Aorta (tissue), 5 donors: ENCODE data around the gene ANO6. TPM values are rescaled to one million over a fixed set of nuclear protein-coding genes. Genes with fewer than 3 reads are reported as not detected.
A peak's percentile ranks its signal among the peaks of the same experiment; 100 is the strongest.

Source experiments
- ATAC-seq: fragments of 200-7000 bp; cut with Tn5 transposase; one replicate; pipeline ENCODE4 v1.9.1; 2022; ENCODE audit warnings: moderate library complexity; ENCODE audit not compliant: low FRiP score
- DNase-seq, 2 donors: peaks; one replicate each; pipeline ENCODE4 v3.0.0-alpha.2; 2020
- H3K27ac ChIP-seq, 2 donors: one replicate each; pipeline ENCODE4 v1.5.1; 2013; ENCODE audit warnings: low read length in 2 of 2, mild to moderate bottlenecking in 2 of 2, moderate library complexity in 2 of 2, control low read depth in 1 of 2, inconsistent platforms in 1 of 2, low read depth in 1 of 2
- H3K27me3 ChIP-seq, 2 donors: one replicate each; pipeline ENCODE4 v1.6.1; 2013; ENCODE audit warnings: control low read depth in 1 of 2, low read length in 1 of 2, mild to moderate bottlenecking in 1 of 2, moderate library complexity in 1 of 2; ENCODE audit not compliant: insufficient read depth in 2 of 2, control insufficient read depth in 1 of 2
- H3K36me3 ChIP-seq, 2 donors: one replicate each; pipeline ENCODE4 v1.6.1; 2013; ENCODE audit warnings: control low read depth in 1 of 2, low read length in 1 of 2, mild to moderate bottlenecking in 1 of 2; ENCODE audit not compliant: insufficient read depth in 2 of 2, control insufficient read depth in 1 of 2
- H3K4me1 ChIP-seq, 2 donors: one replicate each; pipeline ENCODE4 v1.6.1; 2013; ENCODE audit warnings: low read length in 2 of 2, control low read depth in 1 of 2, mild to moderate bottlenecking in 1 of 2, moderate library complexity in 1 of 2; ENCODE audit not compliant: insufficient read depth in 2 of 2, control insufficient read depth in 1 of 2
- H3K4me3 ChIP-seq, 2 donors: one replicate each; pipeline ENCODE4 v1.5.1; 2013; ENCODE audit warnings: low read length in 2 of 2, control low read depth in 1 of 2, mild to moderate bottlenecking in 1 of 2
- H3K9me3 ChIP-seq: one replicate; pipeline ENCODE4 v1.6.1; 2013; ENCODE audit warnings: mild to moderate bottlenecking, low read length; ENCODE audit not compliant: control insufficient read depth
- WGBS, 2 donors: extraction: QIAGEN DNeasy Blood & Tissue Kit; methylation state at CpG; one replicate each; pipeline ENCODE4 v1.1.7; 2013; 5-methylcytosine and 5-hydroxymethylcytosine counted together
- intact Hi-C, 2 donors: fragments of 100-400 bp; cut with DNase I; formaldehyde crosslinking; loops; one replicate each; pipeline versions ENCODE4 v1.14.2 to v1.15.0; 2022
- polyA plus RNA-seq, 2 donors: library from polyadenylated mRNA; stranded (reverse); fragments of 200-250 nt; gene quantifications; one replicate each; pipeline ENCODE4 v1.2.3, GENCODE V29; 2013
- total RNA-seq, 2 donors: library from RNA; stranded (reverse); fragmentation: NEBNext Ultra II Directional; extraction: Animal tissue kit (Norgen Biotek cat#: 25700); gene quantifications; one replicate each; pipeline ENCODE4 v1.2.1, GENCODE V29; 2021
- donor health status: healthy with polysubstance abuse.
- donor health status: Bipolar disorder and iron deficiency.
- donor health status: DM: no; HTN: no; CAD: no.
- donor health status: DM: no; HTN: no; CAD: no.
- donor health status: DM: yes; HTN: yes; CAD: no.

ANO6 gene
- total and polyA plus RNA-seq, 4 donors, result 16.0 to 129 (median 64.6) TPM

DNA sequence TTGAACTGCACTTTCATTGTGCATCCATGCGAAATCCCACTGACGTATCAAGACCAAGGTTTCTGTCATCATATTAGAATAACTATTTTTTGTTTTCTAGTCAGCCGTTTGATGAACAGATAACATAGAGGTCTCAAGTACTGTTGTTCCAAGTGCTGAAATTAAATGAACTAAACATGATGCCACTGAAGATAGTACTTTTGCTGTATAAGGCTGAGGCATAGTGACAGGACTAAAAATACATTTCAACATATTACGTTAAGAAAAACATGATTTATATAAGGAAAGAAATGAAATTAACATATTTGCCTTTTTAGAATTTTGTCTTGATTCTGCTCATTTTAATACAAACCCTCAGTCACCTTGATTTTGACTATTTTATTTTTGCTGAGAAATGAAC is 82.2 kb downstream of the ANO6 start:
- peak overlapping the region in 1 of 2 donors; percentile 49 for H3K27ac ChIP-seq
- no peak overlapping the region for H3K4me3 ChIP-seq
- intact Hi-C loops, result loop anchor here in 1 of 2 donors (10.0 kb wide), 1 partner anchor 427 kb away; the partner anchor contains the start of gene ARID2
- peaks cover 1 to 6% of the 10 kb centered on the region in 2 donors for H3K4me1 ChIP-seq
- H3K9me3 ChIP-seq, result no peaks in the 10 kb centered on the region
- H3K36me3 ChIP-seq, result no peaks in the 10 kb centered on the region
- no peak for ATAC-seq
- DNase-seq, result no peak
- WGBS, 2 donors, result 29 to 33% methylated on average over 4 of the region's 4 CpGs
- no peaks in the 10 kb centered on the region for H3K27me3 ChIP-seq

- DNase-seq, result peak in 1 of 2 donors; percentile 57
- H3K4me3 ChIP-seq, result no peak overlapping the region
- WGBS, 2 donors, result 5 to 6% methylated on average over 8 of the region's 8 CpGs
- H3K36me3 ChIP-seq, result no peaks in the 10 kb centered on the region
- no peak for ATAC-seq
- peaks cover 3 to 16% of the 10 kb centered on the region in 2 donors for H3K4me1 ChIP-seq
- no peaks in the 10 kb centered on the region for H3K9me3 ChIP-seq
- intact Hi-C loops, result loop anchor here in 1 of 2 donors (1.0 to 10.0 kb wide), 2 partner anchors 64 to 426 kb away; partner anchors contain the start of gene ARID2
- peak overlapping the region in 1 of 2 donors; percentile 59 for H3K27ac ChIP-seq
- no peaks in the 10 kb centered on the region for H3K27me3 ChIP-seq
These were observed 83.1 kb downstream of the ANO6 start for GRCh38 chr12:45298721-45299692.

DNA sequence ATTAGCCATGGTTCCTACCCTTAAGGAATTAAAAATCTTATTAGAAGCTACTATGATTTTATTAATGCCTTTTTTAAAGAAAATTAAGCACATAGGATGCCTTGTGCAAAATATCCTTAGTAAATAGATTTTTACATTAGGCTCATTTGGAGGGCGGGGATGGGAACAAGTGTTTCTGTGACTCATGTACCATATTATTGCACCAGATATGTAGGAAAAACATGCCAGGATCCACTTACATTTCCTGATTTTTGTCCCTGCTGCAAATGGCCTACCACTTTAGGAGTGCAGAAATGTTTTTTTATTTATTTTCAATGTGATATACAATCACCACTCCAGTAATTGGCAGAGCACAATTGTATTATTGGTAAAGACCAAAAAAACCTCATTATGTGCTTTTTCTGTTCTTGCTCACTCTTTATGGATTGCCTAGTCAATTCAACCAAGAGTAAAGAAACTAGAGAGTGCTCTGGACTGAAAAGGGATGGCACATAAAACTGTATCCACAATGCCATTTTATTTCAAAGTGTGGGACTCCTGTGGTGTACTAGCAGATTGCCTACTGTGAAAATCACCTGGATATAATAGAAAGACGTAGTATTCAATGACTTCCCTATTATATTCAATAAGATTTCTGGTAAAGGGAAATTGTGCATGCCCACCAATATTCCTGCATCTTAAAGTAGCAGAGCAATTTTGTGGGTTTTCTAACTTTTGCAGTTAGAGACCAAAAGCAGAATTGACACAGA is 86.9 kb downstream of the ANO6 start:
- H3K27me3 ChIP-seq, result no peaks in the 10 kb centered on the region
- H3K4me3 ChIP-seq, result no peak overlapping the region
- no peak overlapping the region for H3K27ac ChIP-seq
- WGBS, 2 donors, result 83% methylated on average over 2 of the region's 2 CpGs
- H3K4me1 ChIP-seq, result peaks cover 15 to 32% of the 10 kb centered on the region in 2 donors
- intact Hi-C loops, result no loop called here
- no peak for ATAC-seq
- H3K36me3 ChIP-seq, result no peaks in the 10 kb centered on the region
- DNase-seq, result no peak
- no peaks in the 10 kb centered on the region for H3K9me3 ChIP-seq

DNA sequence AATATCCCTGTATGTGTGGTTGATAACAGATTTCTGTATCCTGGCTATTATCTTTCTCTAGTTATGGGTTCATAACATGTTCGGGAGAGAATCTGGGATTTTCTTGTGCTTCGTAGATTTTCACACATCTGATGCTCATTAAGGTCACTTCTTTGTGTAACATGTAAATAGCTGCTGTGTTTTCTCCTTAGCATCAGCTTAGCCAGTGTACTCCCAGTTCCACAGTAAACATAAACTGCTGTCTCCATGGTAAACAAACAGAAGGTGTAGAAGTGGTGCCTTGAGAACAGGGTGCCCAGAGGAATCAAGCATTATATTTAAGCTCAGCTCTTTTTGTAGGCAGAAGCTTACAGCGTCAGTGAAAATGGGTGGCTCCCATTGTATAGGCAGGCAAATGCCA is 88.0 kb downstream of the ANO6 start:
- DNase-seq (no peak), ATAC-seq (no peak)
- Histone ChIP-seq H3K27me3 (no peaks in the 10 kb centered on the region), H3K27ac (peak overlapping the region; percentile 77 to 94), H3K4me1 (peaks cover 19 to 32% of the 10 kb centered on the region in 2 donors), H3K36me3 (no peaks in the 10 kb centered on the region), H3K4me3 (peak overlapping the region in 1 of 2 donors; percentile 6), H3K9me3 (no peaks in the 10 kb centered on the region)
- WGBS, 2 donors, result 27 to 28% methylated on average over 3 of the region's 3 CpGs
- intact Hi-C loops, result no loop called here

DNA sequence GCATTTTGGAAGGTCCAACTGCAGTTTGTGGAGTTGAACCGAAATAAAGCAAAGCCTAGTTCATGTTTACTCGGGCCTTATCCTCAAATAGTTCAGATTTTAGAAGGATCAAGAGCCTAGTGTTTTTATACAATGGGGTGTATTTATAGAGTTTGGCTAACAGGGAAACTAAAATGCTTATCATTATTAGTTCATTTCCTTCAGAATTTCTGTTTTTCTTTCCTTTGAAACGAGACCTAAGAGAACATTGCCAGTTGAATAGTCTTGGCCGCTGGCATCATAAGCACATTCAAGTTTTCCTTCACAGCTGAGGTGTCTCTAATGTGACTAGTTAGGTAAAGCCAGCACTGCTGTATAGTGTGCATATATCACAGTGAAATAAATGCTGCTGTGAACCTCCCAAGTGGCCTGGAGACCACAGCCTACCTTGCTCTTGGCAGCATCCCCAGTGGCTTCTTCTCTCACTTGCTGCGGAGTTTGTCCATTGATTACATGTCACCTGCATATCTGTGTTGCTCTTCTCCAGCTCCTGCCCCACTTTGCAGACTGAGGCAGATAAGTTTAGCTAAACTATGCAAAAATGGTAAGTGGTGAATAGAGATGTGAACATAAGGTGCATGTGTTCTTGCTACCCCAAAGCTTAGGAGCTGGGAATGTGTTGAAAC is 88.8 kb downstream of the ANO6 start:
- intact Hi-C loops, result loop anchor here (1.0 to 5.0 kb wide), 4 partner anchors 31 to 87 kb away; partner anchors contain the start of gene ANO6 (in 1 of the 2)
- Histone ChIP-seq H3K9me3 (no peaks in the 10 kb centered on the region), H3K27ac (peak overlapping the region; percentile 97 to 99), H3K4me3 (no peak overlapping the region), H3K27me3 (no peaks in the 10 kb centered on the region), H3K36me3 (no peaks in the 10 kb centered on the region), H3K4me1 (peaks cover 19 to 32% of the 10 kb centered on the region in 2 donors)
- WGBS, 2 donors, result 3 to 7% methylated on average over 5 of the region's 5 CpGs
- ATAC-seq, result peak; percentile 63
- no peak for DNase-seq

DNA sequence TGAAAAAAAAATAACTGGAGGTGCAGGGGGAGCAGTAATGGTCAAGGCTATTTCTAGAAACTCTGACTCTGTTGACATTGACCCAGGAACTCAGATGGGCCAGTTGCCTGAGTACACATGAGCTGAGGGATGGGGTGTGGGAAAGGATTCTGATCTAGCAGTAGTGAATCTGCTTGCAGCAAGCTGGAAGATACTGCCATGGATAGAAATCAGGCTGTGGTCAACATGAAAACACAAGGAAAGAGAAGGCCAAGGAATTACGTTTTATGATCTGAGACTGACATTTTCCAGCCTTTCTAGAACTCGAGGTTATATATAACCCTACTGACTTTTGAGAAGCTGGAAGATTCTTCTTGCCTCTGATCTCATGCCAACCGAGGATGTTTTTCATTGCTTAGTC is 90.0 kb downstream of the ANO6 start:
- intact Hi-C loops, result loop anchor here (1.0 to 5.0 kb wide), 4 partner anchors 33 to 89 kb away; partner anchors contain the start of gene ANO6 (in 1 of the 2)
- Histone ChIP-seq H3K36me3 (no peaks in the 10 kb centered on the region), H3K9me3 (no peaks in the 10 kb centered on the region), H3K27me3 (no peaks in the 10 kb centered on the region), H3K27ac (peak overlapping the region; percentile 62 to 99), H3K4me3 (no peak overlapping the region), H3K4me1 (peaks cover 17 to 32% of the 10 kb centered on the region in 2 donors)
- ATAC-seq, result peak; percentile 68
- WGBS, 2 donors, result 10 to 15% methylated on average over 3 of the region's 3 CpGs
- no peak for DNase-seq

- no peak for DNase-seq
- peak overlapping the region; percentile 8 to 90 for H3K27ac ChIP-seq
- peaks cover 11 to 16% of the 10 kb centered on the region in 2 donors for H3K4me1 ChIP-seq
- intact Hi-C loops, result loop anchor here in 1 of 2 donors (5.0 kb wide), 3 partner anchors 38 to 93 kb away; partner anchors contain the start of gene ANO6
- no peaks in the 10 kb centered on the region for H3K9me3 ChIP-seq
- no peak overlapping the region for H3K4me3 ChIP-seq
- ATAC-seq, result peak; percentile 22
- 2 to 3% methylated on average over 1 of the region's 1 CpG for WGBS, 2 donors
- peaks cover 0 to 3% of the 10 kb centered on the region in 2 donors for H3K36me3 ChIP-seq
- H3K27me3 ChIP-seq, result no peaks in the 10 kb centered on the region
These were observed 94.1 kb downstream of the ANO6 start for GRCh38 chr12:45309836-45310626.
